Mucosa of descending colon (tissue), 3 donors: ENCODE data around the gene CYTIP. TPM values are rescaled to one million over a fixed set of nuclear protein-coding genes. Genes with fewer than 3 reads are reported as not detected.

Experiments
- ATAC-seq: fragments of 200-7000 bp; cut with Tn5 transposase; one replicate; pipeline ENCODE4 v1.9.1; 2020; ENCODE audit warnings: mild to moderate bottlenecking, moderate library complexity
- DNase-seq, 3 donors: peaks; one replicate each; pipeline ENCODE4 v3.0.0-alpha.2; 2020
- H3K36me3 ChIP-seq: fragments of 200-600 bp; one replicate; pipeline ENCODE4 v1.8.0; 2021; ENCODE audit warnings: low read depth, mild to moderate bottlenecking
- H3K4me1 ChIP-seq: fragments of 200-600 bp; one replicate; pipeline ENCODE4 v1.8.0; 2021; ENCODE audit warnings: low read depth, mild to moderate bottlenecking
- H3K4me3 ChIP-seq: fragments of 200-600 bp; one replicate; pipeline ENCODE4 v1.8.0; 2021; ENCODE audit warnings: mild to moderate bottlenecking
- H3K9me3 ChIP-seq: fragments of 200-600 bp; one replicate; pipeline ENCODE4 v1.8.0; 2021; ENCODE audit warnings: mild to moderate bottlenecking
- intact Hi-C, 2 donors: fragments of 100-400 bp; cut with DNase I in 1 of 2; cut with micrococcal nuclease in 1 of 2; formaldehyde crosslinking; loops; one replicate each; pipeline versions ENCODE4 v1.11.0 to v1.11.1; 2022; cut with DNase I, micrococcal nuclease
- long read RNA-seq, 2 donors: library from polyadenylated mRNA; unstranded; transcript quantifications; one replicate each; pipeline ENCODE4 v2.0.0, GENCODE V29; 2019 to 2021
- total RNA-seq, 3 donors: library from RNA; stranded (reverse); fragmentation: NEBNext Ultra II Directional in 2 of 3; extraction: Animal tissue kit (Norgen Biotek cat#: 25700) in 2 of 3; gene quantifications; one replicate each; pipeline versions ENCODE4 v1.2.1 to v1.2.4, GENCODE V29; 2021 to 2023
- TF ChIP-seq, protein P1 (sequence below): fragments of 200-600 bp; IDR thresholded peaks from one replicate; pipeline ENCODE4 v1.8.0; 2022; ENCODE audit warnings: antibody characterized with exemption, mild to moderate bottlenecking
- donor health status: DM: no; HTN: no; CAD: no; lungs with moderate emphysema.
- donor health status: DM: no; HTN: no; CAD: no.
- donor health status: DM: no; HTN: yes; CAD: no.

The CYTIP gene
- total RNA-seq, result 10 to 100 TPM in 1 of 3 donors, 1 to 10 TPM in 2; 4.7 to 11.5 (median 5.8) TPM
- long read RNA-seq, donor 1, partial matches to known transcripts, result 0 of 3 reads
- long read RNA-seq, donor 1, other reads (novel, unspliced or antisense), result 0 of 3 reads
- long read RNA-seq, donor 2, transcript CYTIP-201 (8 exons, 2,260 nt), result major isoform, 6 of 6 reads
- long read RNA-seq, donor 2, partial matches to known transcripts, result 0 of 6 reads
- long read RNA-seq, donor 2, other reads (novel, unspliced or antisense), result 0 of 6 reads

GRCh38 chr2:157443795-157444640 lies at the start of gene CYTIP:
TSS of gene CYTIP (minus strand) at chr2:157444089. CDS start at chr2:157444020, 69 bp downstream.
- peak in 2 of 3 donors; percentile 36 to 71 for DNase-seq
- H3K9me3 ChIP-seq, result no peaks in the 10 kb centered on the region
- peak; percentile 52 for ATAC-seq
- intact Hi-C loops, result no loop called here
- H3K4me1 ChIP-seq, result peaks cover 12% of the 10 kb centered on the region
- TF ChIP-seq, protein P1, sequence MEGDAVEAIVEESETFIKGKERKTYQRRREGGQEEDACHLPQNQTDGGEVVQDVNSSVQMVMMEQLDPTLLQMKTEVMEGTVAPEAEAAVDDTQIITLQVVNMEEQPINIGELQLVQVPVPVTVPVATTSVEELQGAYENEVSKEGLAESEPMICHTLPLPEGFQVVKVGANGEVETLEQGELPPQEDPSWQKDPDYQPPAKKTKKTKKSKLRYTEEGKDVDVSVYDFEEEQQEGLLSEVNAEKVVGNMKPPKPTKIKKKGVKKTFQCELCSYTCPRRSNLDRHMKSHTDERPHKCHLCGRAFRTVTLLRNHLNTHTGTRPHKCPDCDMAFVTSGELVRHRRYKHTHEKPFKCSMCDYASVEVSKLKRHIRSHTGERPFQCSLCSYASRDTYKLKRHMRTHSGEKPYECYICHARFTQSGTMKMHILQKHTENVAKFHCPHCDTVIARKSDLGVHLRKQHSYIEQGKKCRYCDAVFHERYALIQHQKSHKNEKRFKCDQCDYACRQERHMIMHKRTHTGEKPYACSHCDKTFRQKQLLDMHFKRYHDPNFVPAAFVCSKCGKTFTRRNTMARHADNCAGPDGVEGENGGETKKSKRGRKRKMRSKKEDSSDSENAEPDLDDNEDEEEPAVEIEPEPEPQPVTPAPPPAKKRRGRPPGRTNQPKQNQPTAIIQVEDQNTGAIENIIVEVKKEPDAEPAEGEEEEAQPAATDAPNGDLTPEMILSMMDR, result no peak
- no peaks in the 10 kb centered on the region for H3K36me3 ChIP-seq
- peak within 1 kb of the TSS; percentile 12 for H3K4me3 ChIP-seq

- Histone ChIP-seq H3K4me3 (no peak overlapping the region), H3K36me3 (no peaks in the 10 kb centered on the region), H3K9me3 (no peaks in the 10 kb centered on the region), H3K4me1 (peaks cover 10% of the 10 kb centered on the region)
- TF ChIP-seq, protein P1, result peak; percentile 50
- peak; percentile 65 for ATAC-seq
- DNase-seq, result peak; percentile 53 to 80 (median 66)
- intact Hi-C loops, result loop anchor here in 1 of 2 donors (10.0 kb wide), 2 partner anchors 103 to 513 kb away; no protein-coding TSS in a partner anchor
Measured at GRCh38 chr2:157492189-157492773, 48.4 kb upstream of the CYTIP start.

DNA sequence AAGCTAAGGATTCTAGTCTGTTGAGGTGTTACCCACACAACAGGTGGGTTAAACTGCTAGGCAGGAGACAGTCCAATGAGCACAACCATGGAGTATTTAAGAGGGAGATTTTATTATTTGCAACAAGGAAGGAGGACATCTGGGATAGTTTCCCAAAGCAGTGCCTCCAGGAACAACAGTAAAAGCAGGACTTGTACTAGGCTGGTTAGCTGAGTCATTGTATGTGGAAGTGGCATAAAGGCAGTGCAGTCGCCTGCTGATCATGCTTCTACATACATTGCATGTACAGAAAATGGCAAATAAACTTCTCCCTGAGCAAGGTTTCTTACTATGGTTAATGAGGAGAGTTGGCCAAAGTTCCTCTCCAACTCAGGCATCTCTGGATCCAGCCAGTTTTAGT lies 46.1 kb upstream of the CYTIP start:
- peaks cover 10% of the 10 kb centered on the region for H3K4me1 ChIP-seq
- H3K36me3 ChIP-seq, result no peaks in the 10 kb centered on the region
- ATAC-seq, result peak; percentile 67
- H3K9me3 ChIP-seq, result no peaks in the 10 kb centered on the region
- TF ChIP-seq, protein P1, result no peak
- no peak for DNase-seq
- intact Hi-C loops, result loop anchor here in 1 of 2 donors (10.0 kb wide), 2 partner anchors 105 to 515 kb away; no protein-coding TSS in a partner anchor
- no peak overlapping the region for H3K4me3 ChIP-seq

GRCh38 chr2:157488877-157489276 lies 45.0 kb upstream of the CYTIP start:
- H3K9me3 ChIP-seq, result no peaks in the 10 kb centered on the region
- no peak overlapping the region for H3K4me3 ChIP-seq
- DNase-seq, result peak; percentile 65 to 78 (median 70)
- intact Hi-C loops, result no loop called here
- no peaks in the 10 kb centered on the region for H3K36me3 ChIP-seq
- H3K4me1 ChIP-seq, result peaks cover 10% of the 10 kb centered on the region
- TF ChIP-seq, protein P1, result no peak
- peak; percentile 94 for ATAC-seq

DNA sequence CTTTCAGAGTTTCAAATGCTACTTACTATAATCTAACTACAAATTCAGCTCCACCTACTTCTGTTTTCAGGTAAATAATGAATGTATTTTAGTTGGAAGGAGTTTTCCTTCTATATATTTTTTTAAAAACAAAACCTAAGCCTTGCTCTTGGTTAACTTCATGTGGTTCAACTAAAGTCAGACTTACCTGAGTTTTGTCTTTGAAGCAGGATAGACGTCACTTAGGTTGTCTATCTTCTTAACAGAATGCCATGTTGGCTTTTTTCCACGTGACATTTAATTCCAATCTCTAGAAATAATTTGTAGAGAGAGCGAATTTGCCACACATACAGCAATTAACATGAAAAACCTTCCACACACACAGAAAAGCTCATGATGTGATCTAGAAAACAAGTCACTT lies 43.9 kb upstream of the CYTIP start:
- ATAC-seq, result no peak
- Histone ChIP-seq H3K36me3 (no peaks in the 10 kb centered on the region), H3K4me3 (no peak overlapping the region), H3K4me1 (peaks cover 10% of the 10 kb centered on the region), H3K9me3 (no peaks in the 10 kb centered on the region)
- intact Hi-C loops, result no loop called here
- DNase-seq, result no peak
- TF ChIP-seq, protein P1, result no peak
